ENCODE results near the gene PKMYT1. TPM values are rescaled to one million over a fixed set of nuclear protein-coding genes. Genes with fewer than 3 reads are reported as not detected.

Gene PKMYT1
- total RNA-seq, 1 experiment from 2014 or later, result 105 TPM

GRCh38 chr16:2975161-2975795 is 5.0 kb downstream of the PKMYT1 start:
- no peaks in the 10 kb centered on the region for H3K36me3 ChIP-seq (ENCODE audit: low read depth)
- peaks cover 6% of the 10 kb centered on the region for H3K4me1 ChIP-seq (replicated peaks; ENCODE audit: insufficient read depth)
- ChIA-PET CTCF (no interaction called here), POLR2A (ENCODE audit: unreplicated experiment) (no interaction called here)
- no peaks in the 10 kb centered on the region for H3K27me3 ChIP-seq (ENCODE audit: insufficient read depth, low read depth)
- H3K4me2 ChIP-seq, result no peak overlapping the region
- H2AFZ ChIP-seq, result no peak overlapping the region
- no TSS peak for BruUV-seq (replicated peaks)
- intact Hi-C loops (cut with micrococcal nuclease; ENCODE audit: unreplicated experiment), result no loop called here
- H3K79me2 ChIP-seq (ENCODE audit: low read depth), result peaks cover 15% of the 10 kb centered on the region
- H3K9me3 ChIP-seq (ENCODE audit: insufficient read depth, low read depth), result no peaks in the 10 kb centered on the region
- no peak overlapping the region for H3K27ac ChIP-seq
- no peaks in the 10 kb centered on the region; the same call in 1 of the 2 replicates for H4K20me1 ChIP-seq (ENCODE audit: insufficient read depth)
- H3K4me3 ChIP-seq, result no peak overlapping the region
- TF ChIP-seq CTCF (conservative IDR thresholded peaks at IDR 0.05) (no peak), EZH2 (IDR thresholded peaks at IDR 0.05; ENCODE audit: low read depth) (no peak)
- no peaks in the 10 kb centered on the region for H3K9me2 ChIP-seq (ENCODE audit: insufficient read depth)
- DNase-seq, result no peak
- H3F3A ChIP-seq (ENCODE audit: insufficient read depth, low read depth), result peaks cover 17% of the 10 kb centered on the region; the same call in 1 of the 2 replicates

GRCh38 chr16:2974319-2975056 is 5.8 kb downstream of the PKMYT1 start:
- intact Hi-C loops (cut with micrococcal nuclease; ENCODE audit: unreplicated experiment), result no loop called here
- TF ChIP-seq EZH2 (IDR thresholded peaks at IDR 0.05; ENCODE audit: low read depth) (no peak), CTCF (conservative IDR thresholded peaks at IDR 0.05) (no peak)
- CTCF ChIA-PET, result no interaction called here

GRCh38 chr16:2973605-2974318 is 6.5 kb downstream of the PKMYT1 start:
- peaks cover 19% of the 10 kb centered on the region; the same call in 1 of the 2 replicates for H3F3A ChIP-seq (ENCODE audit: insufficient read depth, low read depth)
- DNase-seq, result no peak
- no peaks in the 10 kb centered on the region for H3K9me2 ChIP-seq (ENCODE audit: insufficient read depth)
- no peak overlapping the region for H3K4me3 ChIP-seq
- no peak overlapping the region for H2AFZ ChIP-seq
- no peaks in the 10 kb centered on the region; the same call in 1 of the 2 replicates for H3K4me1 ChIP-seq (replicated peaks; ENCODE audit: insufficient read depth)
- BruUV-seq (replicated peaks), result no TSS peak
- no peak overlapping the region for H3K27ac ChIP-seq
- intact Hi-C loops (cut with micrococcal nuclease; ENCODE audit: unreplicated experiment), result no loop called here
- no peaks in the 10 kb centered on the region; the same call in 1 of the 2 replicates for H4K20me1 ChIP-seq (ENCODE audit: insufficient read depth)
- ChIA-PET POLR2A (ENCODE audit: unreplicated experiment) (no interaction called here), CTCF (no interaction called here)
- no peaks in the 10 kb centered on the region for H3K27me3 ChIP-seq (ENCODE audit: insufficient read depth, low read depth)
- peaks cover 6% of the 10 kb centered on the region; the same call in 1 of the 2 replicates for H3K79me2 ChIP-seq (ENCODE audit: low read depth)
- no peak for TF ChIP-seq EZH2 (IDR thresholded peaks at IDR 0.05; ENCODE audit: low read depth)
- no peak for TF ChIP-seq CTCF (conservative IDR thresholded peaks at IDR 0.05)
- no peak overlapping the region for H3K4me2 ChIP-seq
- H3K9me3 ChIP-seq (ENCODE audit: insufficient read depth, low read depth), result no peaks in the 10 kb centered on the region
- no peaks in the 10 kb centered on the region for H3K36me3 ChIP-seq (ENCODE audit: low read depth)

More at GRCh38 chr16:2974319-2975056, 5.8 kb downstream of the PKMYT1 start:
- Histone ChIP-seq H3K9me3 (ENCODE audit: insufficient read depth, low read depth) (no peaks in the 10 kb centered on the region), H3K27me3 (ENCODE audit: insufficient read depth, low read depth) (no peaks in the 10 kb centered on the region), H3F3A (ENCODE audit: insufficient read depth, low read depth) (peaks cover 19% of the 10 kb centered on the region; the same call in 1 of the 2 replicates), H3K4me1 (replicated peaks; ENCODE audit: insufficient read depth) (peaks cover 4% of the 10 kb centered on the region), H3K79me2 (ENCODE audit: low read depth) (peaks cover 11% of the 10 kb centered on the region; the same call in 1 of the 2 replicates), H4K20me1 (ENCODE audit: insufficient read depth) (no peaks in the 10 kb centered on the region; the same call in 1 of the 2 replicates), H3K36me3 (ENCODE audit: low read depth) (no peaks in the 10 kb centered on the region), H3K9me2 (ENCODE audit: insufficient read depth) (no peaks in the 10 kb centered on the region), H2AFZ (no peak overlapping the region), H3K4me3 (no peak overlapping the region), H3K27ac (no peak overlapping the region), H3K4me2 (no peak overlapping the region)
- POLR2A ChIA-PET (ENCODE audit: unreplicated experiment), result no interaction called here
- BruUV-seq (replicated peaks), result no TSS peak
- no peak for DNase-seq
